AG04449 (cell line): ENCODE results near the gene TOB2.

Source experiments
- CTCF ChIA-PET: fragments of 350-600 bp; formaldehyde crosslinking; extraction: SDS; loops from one replicate; lab custom pipeline; 2021; ENCODE audit warnings: antibody characterized with exemption; lab: Yijun Ruan, JAX
- POLR2A ChIA-PET: fragments of 400-600, 350-600 bp; formaldehyde crosslinking; extraction: SDS; loops from one replicate; lab custom pipeline; 2020; ENCODE audit warnings: antibody characterized with exemption, inconsistent platforms; lab: Yijun Ruan, JAX
- DNase-seq: peaks from one replicate; pipeline ENCODE4 v3.0.0-alpha.2; 2010; ENCODE audit warnings: low read depth, low spot score
- H3K4me3 ChIP-seq: 2 replicates; pipeline ENCODE4 v1.5.1; 2011; ENCODE audit warnings: low read depth, mild to moderate bottlenecking, control low read depth, low read length
- TF ChIP-seq, protein P1 (sequence below): IDR thresholded peaks from one replicate; pipeline ENCODE4 v1.5.1; 2011; ENCODE audit warnings: mild to moderate bottlenecking, moderate library complexity, low read length, control low read depth, inconsistent platforms; ENCODE audit not compliant: insufficient read depth; ENCODE audit errors: missing control alignments

TOB2 gene

DNA sequence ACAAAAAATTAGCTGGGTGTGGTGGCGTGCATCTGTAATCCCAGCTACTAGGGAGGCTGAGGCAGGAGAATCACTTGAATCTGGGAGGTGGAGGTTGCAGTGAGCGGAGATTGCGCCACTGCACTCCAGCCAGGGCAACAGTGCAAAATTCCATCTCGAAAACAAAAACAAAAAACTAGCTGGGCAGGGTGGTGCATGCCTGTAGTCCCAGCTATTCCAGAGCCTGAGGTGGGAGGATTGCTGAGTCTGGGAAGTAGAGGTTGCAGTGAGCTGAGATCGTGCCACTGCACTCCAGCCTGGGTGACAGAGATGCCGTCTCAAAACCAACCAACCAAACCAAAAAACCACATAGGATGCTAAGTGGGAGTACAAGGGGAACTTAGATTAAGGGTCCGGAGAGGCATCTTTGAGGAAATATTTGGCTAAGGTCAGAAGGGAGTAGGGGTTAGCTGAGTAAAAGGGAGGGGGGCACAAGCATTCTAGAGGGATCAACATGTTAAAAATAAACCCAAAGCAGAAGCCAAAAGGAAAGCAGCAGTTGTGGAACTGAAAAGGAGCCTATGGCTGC lies 11.6 kb upstream of the TOB2 start:
- POLR2A ChIA-PET: interaction anchor here (1.2 to 1.4 kb wide), 2 partner anchors 10 kb away, joined by 4 to 5 read pairs; partner anchors contain the start of gene PHF5A
- CTCF ChIA-PET: interaction anchor here (1.8 to 2.2 kb wide), 2 partner anchors 9 to 10 kb away, joined by 5 read pairs; partner anchors contain the start of gene PHF5A
- DNase-seq: no peak
- TF ChIP-seq, protein P1, sequence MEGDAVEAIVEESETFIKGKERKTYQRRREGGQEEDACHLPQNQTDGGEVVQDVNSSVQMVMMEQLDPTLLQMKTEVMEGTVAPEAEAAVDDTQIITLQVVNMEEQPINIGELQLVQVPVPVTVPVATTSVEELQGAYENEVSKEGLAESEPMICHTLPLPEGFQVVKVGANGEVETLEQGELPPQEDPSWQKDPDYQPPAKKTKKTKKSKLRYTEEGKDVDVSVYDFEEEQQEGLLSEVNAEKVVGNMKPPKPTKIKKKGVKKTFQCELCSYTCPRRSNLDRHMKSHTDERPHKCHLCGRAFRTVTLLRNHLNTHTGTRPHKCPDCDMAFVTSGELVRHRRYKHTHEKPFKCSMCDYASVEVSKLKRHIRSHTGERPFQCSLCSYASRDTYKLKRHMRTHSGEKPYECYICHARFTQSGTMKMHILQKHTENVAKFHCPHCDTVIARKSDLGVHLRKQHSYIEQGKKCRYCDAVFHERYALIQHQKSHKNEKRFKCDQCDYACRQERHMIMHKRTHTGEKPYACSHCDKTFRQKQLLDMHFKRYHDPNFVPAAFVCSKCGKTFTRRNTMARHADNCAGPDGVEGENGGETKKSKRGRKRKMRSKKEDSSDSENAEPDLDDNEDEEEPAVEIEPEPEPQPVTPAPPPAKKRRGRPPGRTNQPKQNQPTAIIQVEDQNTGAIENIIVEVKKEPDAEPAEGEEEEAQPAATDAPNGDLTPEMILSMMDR: no peak
- no peak overlapping the region for H3K4me3 ChIP-seq

DNA sequence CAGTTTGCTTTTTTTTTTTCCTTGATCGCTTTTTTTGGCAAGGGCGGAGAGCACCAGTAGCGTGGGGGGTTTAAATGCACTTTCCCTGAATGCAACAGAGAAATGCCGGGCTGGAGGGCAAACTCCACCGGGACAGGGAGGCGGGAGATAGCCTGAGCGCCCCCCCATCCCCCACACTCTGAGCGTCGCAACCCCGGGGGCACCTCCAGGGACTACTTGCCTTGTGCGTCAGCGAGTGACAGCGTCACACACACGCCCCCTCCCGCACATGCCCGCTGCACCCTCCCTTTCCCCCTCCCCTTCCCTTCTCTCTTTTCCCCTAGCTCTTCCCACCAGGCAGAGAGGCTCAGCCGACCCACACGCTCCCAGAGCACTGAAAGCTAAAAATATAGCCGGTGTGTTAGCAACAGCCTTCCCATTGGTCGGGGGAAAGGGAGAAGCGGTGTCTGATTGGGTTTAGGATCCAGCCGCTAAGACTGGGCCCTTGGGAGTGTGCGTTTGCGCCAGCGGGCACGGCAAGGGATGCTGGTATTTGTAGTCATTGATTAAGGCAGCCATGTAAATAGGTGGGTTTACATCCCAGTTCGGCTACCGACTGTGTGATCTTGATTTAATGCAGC lies 1.7 kb upstream of the TOB2 start:
- TF ChIP-seq, protein P1: no peak
- ChIA-PET POLR2A (interaction anchor here (0.7 to 4.4 kb wide), 8 partner anchors 10 to 69 kb away, joined by 3 to 50 read pairs (median 3); partner anchors contain the start of genes ACO2, PHF5A and TEF), CTCF (interaction anchor here (0.8 to 2.0 kb wide), 7 partner anchors 10 to 95 kb away, joined by 3 to 10 read pairs (median 3); no protein-coding TSS in a partner anchor)
- peak overlapping the region; percentile 86 for H3K4me3 ChIP-seq
- DNase-seq: peak; percentile 96

DNA sequence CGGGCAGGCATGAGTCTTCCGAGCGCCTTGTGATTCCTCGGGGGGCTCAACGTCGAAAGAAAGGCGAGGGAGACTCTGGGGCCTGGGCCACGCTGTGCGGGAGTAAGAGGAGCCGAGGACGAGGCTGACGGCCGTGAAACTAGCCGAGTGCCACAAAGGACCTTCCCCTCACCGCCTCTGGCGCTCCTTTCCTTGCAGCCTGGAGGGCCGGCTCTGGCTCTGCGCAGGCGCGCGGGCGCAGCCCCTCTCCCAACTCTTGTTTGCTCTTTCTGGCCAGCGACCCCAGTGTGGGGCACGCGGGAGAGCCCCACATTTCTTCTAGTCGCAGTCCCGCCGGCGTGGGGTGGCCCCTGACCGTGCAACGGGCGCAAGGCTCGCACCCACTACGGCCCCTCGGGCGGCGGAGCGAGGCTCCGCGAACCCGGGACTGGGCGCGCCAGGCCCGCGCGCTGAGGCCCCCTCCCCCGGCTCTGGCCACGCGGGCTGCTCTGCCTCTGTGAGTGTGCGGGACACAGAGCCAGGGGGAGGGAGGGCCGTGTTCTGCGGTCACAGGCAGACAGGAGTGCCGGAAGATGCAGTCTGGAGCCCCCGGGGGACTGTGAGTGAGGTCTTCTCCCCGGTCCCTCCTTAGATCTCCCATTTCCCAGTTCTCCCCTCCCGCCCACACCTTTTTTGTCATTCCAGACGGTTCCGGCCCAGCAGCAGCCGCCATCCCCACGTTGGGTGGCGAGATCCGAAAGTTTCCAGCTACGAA lies 1.0 kb upstream of the TOB2 start:
- TF ChIP-seq, protein P1: no peak
- H3K4me3 ChIP-seq: peak overlapping the region; percentile 86
- DNase-seq: no peak
- POLR2A ChIA-PET: interaction anchor here (0.6 to 4.4 kb wide), 26 partner anchors 11 to 173 kb away, joined by 3 to 50 read pairs (median 4); partner anchors contain the start of genes ACO2, DESI1, PHF5A and TEF
- CTCF ChIA-PET: interaction anchor here (0.8 to 2.7 kb wide), 6 partner anchors 13 to 70 kb away, joined by 3 to 17 read pairs (median 6); no protein-coding TSS in a partner anchor

DNA sequence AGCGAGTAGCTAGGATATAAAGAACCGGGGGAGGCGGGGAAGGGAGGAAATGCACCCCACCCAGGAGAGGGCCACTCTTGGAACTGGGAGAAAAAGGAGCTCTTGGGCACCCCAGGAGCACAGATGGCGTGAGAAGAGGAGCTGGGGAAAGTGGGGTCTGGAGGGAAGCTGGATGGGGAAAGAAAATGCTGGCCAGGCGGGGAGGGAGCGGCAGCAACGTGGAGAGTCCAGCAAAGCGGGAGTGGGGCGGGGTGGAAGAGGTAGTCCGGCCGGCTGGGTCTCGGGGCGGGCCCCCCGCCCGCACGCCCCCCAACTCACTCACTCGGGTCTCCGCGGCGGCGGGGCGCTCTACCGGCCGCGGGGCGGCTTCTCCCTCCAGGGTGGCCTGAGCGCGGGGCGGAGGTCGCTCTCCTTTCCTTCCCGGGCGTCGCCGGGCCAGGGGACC lies 522 bp downstream of the TOB2 start:
- DNase-seq: no peak
- CTCF ChIA-PET: interaction anchor here (0.6 to 2.7 kb wide), 8 partner anchors 9 to 98 kb away, joined by 3 to 17 read pairs (median 5); partner anchors contain the start of gene POLR3H

DNA sequence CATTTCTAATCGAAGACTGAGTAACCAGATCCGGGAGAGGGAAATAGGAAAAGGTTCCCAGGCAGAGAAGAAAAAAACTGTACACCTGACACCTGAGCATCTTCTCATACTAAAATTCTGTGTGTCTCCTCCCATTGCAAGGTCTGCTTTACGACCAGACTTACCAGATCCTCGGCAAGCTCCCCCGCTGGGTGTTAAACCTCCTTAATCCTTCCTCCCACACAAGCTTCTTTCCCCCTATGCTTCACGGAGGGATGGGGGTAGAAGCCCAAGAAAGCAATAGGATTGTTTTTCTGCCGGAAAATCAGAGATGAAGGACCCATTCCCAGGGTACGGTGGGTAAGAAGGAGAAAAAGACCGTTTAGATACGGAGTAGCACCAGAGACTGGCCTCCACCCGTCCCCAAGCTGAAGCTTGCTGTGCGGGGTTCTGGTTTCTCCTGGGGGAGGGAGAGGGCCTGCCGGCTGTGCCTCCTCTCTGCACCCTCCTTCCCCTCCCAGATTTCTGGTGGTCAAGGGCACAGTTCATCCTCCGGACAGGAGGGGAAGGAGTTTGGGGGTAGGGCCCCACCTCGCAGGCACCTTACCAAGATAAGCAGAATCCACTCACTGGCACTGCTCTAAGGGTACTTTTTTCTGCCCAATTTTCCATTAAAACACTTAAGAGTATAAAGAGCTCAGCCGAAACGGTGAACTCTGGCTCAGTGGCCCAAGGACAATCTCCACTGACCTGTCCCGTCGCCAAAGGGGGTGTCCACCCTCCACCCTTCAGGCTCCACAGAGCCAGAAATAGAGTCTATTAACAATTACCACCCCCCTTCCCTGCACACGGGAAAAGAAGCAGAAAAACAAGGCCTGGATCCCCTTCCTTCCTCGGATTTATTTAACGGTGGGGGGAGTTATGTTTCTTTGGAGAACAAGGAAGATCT lies 1.2 kb downstream of the TOB2 start:
- ChIA-PET POLR2A (interaction anchor here (0.6 to 4.4 kb wide), 6 partner anchors 9 to 64 kb away, joined by 3 to 50 read pairs (median 13); partner anchors contain the start of genes ACO2, PHF5A and TEF), CTCF (interaction anchor here (0.6 to 2.7 kb wide), 6 partner anchors 8 to 72 kb away, joined by 3 to 17 read pairs (median 6); no protein-coding TSS in a partner anchor)
- peak overlapping the region; percentile 86 for H3K4me3 ChIP-seq
- TF ChIP-seq, protein P1: no peak
- no peak for DNase-seq

More for the DNA sequence above, 522 bp downstream of the TOB2 start:
- POLR2A ChIA-PET: interaction anchor here (0.6 to 4.4 kb wide), 15 partner anchors 10 to 175 kb away, joined by 3 to 50 read pairs (median 5); partner anchors contain the start of genes ACO2, DESI1, PHF5A and RANGAP1
- TF ChIP-seq, protein P1: no peak
- H3K4me3 ChIP-seq: peak overlapping the region; percentile 86
